HepG2 (cell line): ENCODE results near the gene KRTAP10-10. TPM values are rescaled to one million over a fixed set of nuclear protein-coding genes. Genes with fewer than 3 reads are reported as not detected.

Source experiments
- ATAC-seq: fragments of 200-7000 bp; cut with Tn5 transposase; 3 replicates; pipeline ENCODE4 v1.9.1; 2020; ENCODE audit warnings: mild to moderate bottlenecking, moderate library complexity
- BruUV-seq: library from RNA; stranded (reverse); fragments of 400-500 nt; replicated peaks from 2 replicates; lab custom pipeline; 2021; lab: Mats Ljungman, UMichigan
- CTCF ChIA-PET: fragments of 300-600 bp; formaldehyde crosslinking; extraction: SDS; loops from one replicate; lab custom pipeline; 2021; ENCODE audit warnings: low total read pairs, inconsistent platforms, low intra/inter-chr PET ratio; lab: Yijun Ruan, JAX
- POLR2A ChIA-PET: fragments of 350-600 bp; sonication (Branson Sonifier 250); formaldehyde crosslinking; loops from one replicate; lab custom pipeline; 2020; ENCODE audit warnings: antibody characterized with exemption, inconsistent platforms; lab: Yijun Ruan, JAX
- DNase-seq: peaks from one replicate; pipeline ENCODE4 v3.0.0-alpha.2; 2015; ENCODE audit warnings: low spot score
- FAIRE-seq: peaks from 3 replicates; lab custom pipeline; 2011; peaks lifted over from hg19 to GRCh38; lab: Jason Lieb, UNC
- H2AFZ ChIP-seq: one replicate; pipeline ENCODE4 v1.6.1; 2011; ENCODE audit warnings: low read length, inconsistent platforms
- H3K27ac ChIP-seq: fragments of 300-600 bp; 3 replicates; pipeline ENCODE4 v1.8.0; 2011; ENCODE audit warnings: mixed run types, mild to moderate bottlenecking, mixed read lengths, low read length, inconsistent platforms; ENCODE audit not compliant: insufficient read depth; ENCODE audit errors: extremely low read length
- H3K27me3 ChIP-seq, 2 experiments: fragments of 200-600 bp in 1 of 2; 2 replicates in 1 of 2; 3 replicates in 1 of 2; pipeline versions ENCODE4 v1.6.0 to v1.8.0; 2011; ENCODE audit warnings: low read length in 2 of 2, mild to moderate bottlenecking in 2 of 2, moderate library complexity in 2 of 2, inconsistent platforms in 1 of 2; ENCODE audit not compliant: insufficient read depth in 2 of 2, control insufficient read depth in 1 of 2
- H3K36me3 ChIP-seq, 2 experiments: fragments of 200-600 bp in 1 of 2; replicated peaks in 1 of 2; 2 replicates in 1 of 2; 3 replicates in 1 of 2; pipeline versions ENCODE4 v1.5.1 to v1.8.0; 2011; ENCODE audit warnings: low read length in 2 of 2, inconsistent platforms in 1 of 2; ENCODE audit not compliant: insufficient read depth in 2 of 2, control insufficient read depth in 1 of 2
- H3K4me1 ChIP-seq: 2 replicates; pipeline ENCODE4 v1.5.1; 2012; ENCODE audit warnings: low read length, inconsistent platforms; ENCODE audit not compliant: insufficient read depth
- H3K4me2 ChIP-seq: 2 replicates; pipeline ENCODE4 v1.6.0; 2011; ENCODE audit warnings: low read depth, low read length, inconsistent platforms
- H3K4me3 ChIP-seq, 3 experiments: fragments of 200-600 bp in 1 of 3; sonication (generic), shearing (Covaris generic) in 1 of 3; replicated peaks in 1 of 3; 2 replicates each; pipeline ENCODE4 v1.5.1; 2011 to 2016; ENCODE audit warnings: low read length in 3 of 3, inconsistent platforms in 2 of 3, low read depth in 2 of 3, mild to moderate bottlenecking in 2 of 3, control low read depth in 1 of 3, mixed read lengths in 1 of 3; ENCODE audit not compliant: insufficient read depth in 1 of 3
- H3K79me2 ChIP-seq: one replicate; pipeline ENCODE4 v1.6.1; 2011; ENCODE audit warnings: low read length, inconsistent platforms; ENCODE audit not compliant: insufficient read depth
- H3K9ac ChIP-seq: 2 replicates; pipeline ENCODE4 v1.6.0; 2011; ENCODE audit warnings: mild to moderate bottlenecking, low read depth, low read length, inconsistent platforms; ENCODE audit not compliant: insufficient read depth
- H3K9me3 ChIP-seq: 2 replicates; pipeline ENCODE4 v1.5.1; 2012; ENCODE audit warnings: mild to moderate bottlenecking, low read length
- H4K20me1 ChIP-seq: 2 replicates; pipeline ENCODE4 v1.6.0; 2011; ENCODE audit warnings: inconsistent platforms, mild to moderate bottlenecking, low read length, moderate library complexity; ENCODE audit not compliant: insufficient read depth
- CBX1 ChIP-seq: IDR thresholded peaks from one replicate; pipeline ENCODE4 v1.6.1; 2016; ENCODE audit warnings: antibody characterized with exemption, low read depth
- EZH2 ChIP-seq: conservative IDR thresholded peaks from 2 replicates; pipeline ENCODE4 v1.6.1; 2012; ENCODE audit warnings: mild to moderate bottlenecking, low read depth, low read length, moderate library complexity
- NRL ChIP-seq: sonication (generic); formaldehyde crosslinking; IDR thresholded peaks from 2 replicates; pipeline ENCODE4 v1.5.0; 2020; ENCODE audit warnings: missing genetic modification reagents, mild to moderate bottlenecking, moderate library complexity, borderline replicate concordance
- PPARG ChIP-seq: conservative IDR thresholded peaks from 2 replicates; pipeline ENCODE4 v1.6.1; 2016; ENCODE audit warnings: missing biosample characterization, missing genetic modification reagents
- RBAK ChIP-seq: sonication (generic); formaldehyde crosslinking; IDR thresholded peaks from 2 replicates; pipeline ENCODE4 v1.5.1; 2020; ENCODE audit warnings: mild to moderate bottlenecking, missing genetic modification reagents
- SETDB1 ChIP-seq: sonication (generic); formaldehyde crosslinking; IDR thresholded peaks from 2 replicates; pipeline ENCODE4 v1.5.1; 2020; ENCODE audit warnings: missing genetic modification reagents, mild to moderate bottlenecking, borderline replicate concordance
- ZNF232 ChIP-seq: sonication (generic); formaldehyde crosslinking; IDR thresholded peaks from 2 replicates; pipeline ENCODE4 v1.4.0; 2020; ENCODE audit warnings: missing genetic modification reagents, borderline replicate concordance
- ZNF251 ChIP-seq: sonication (generic); formaldehyde crosslinking; IDR thresholded peaks from 2 replicates; pipeline ENCODE4 v1.9.0; 2021; ENCODE audit warnings: mild to moderate bottlenecking, missing genetic modification reagents
- ZNF430 ChIP-seq: sonication (generic); formaldehyde crosslinking; IDR thresholded peaks from 2 replicates; pipeline ENCODE4 v1.9.0; 2021; ENCODE audit warnings: mild to moderate bottlenecking, missing genetic modification reagents
- ZSCAN30 ChIP-seq: sonication (generic); formaldehyde crosslinking; IDR thresholded peaks from 2 replicates; pipeline ENCODE4 v1.5.0; 2020; ENCODE audit warnings: mild to moderate bottlenecking, missing genetic modification reagents
- ZSCAN31 ChIP-seq: sonication (generic); formaldehyde crosslinking; IDR thresholded peaks from 2 replicates; pipeline ENCODE4 v1.5.0; 2020; ENCODE audit warnings: low read depth, mild to moderate bottlenecking, missing genetic modification reagents
- WGBS: methylation state at CpG from one replicate; pipeline ENCODE4 v1.1.6; 2017; ENCODE audit warnings: low lambda C conversion rate; 5-methylcytosine and 5-hydroxymethylcytosine counted together
- in situ Hi-C: cut with HindIII; loops from 2 replicates; pipeline ENCODE4 v1.10.0; 2017; ENCODE audit warnings: low pct_unique_long_range_greater_than_20kb; ENCODE audit not compliant: extremely low pct_ligation_motif_present
- intact Hi-C: fragments of 100-400 bp; cut with micrococcal nuclease; formaldehyde crosslinking; loops from one replicate; pipeline ENCODE4 v1.10.0; 2022; ENCODE audit not compliant: unreplicated experiment
- polyA plus RNA-seq, 8 experiments: library from polyadenylated mRNA; depleted of rRNA in 3 of 8; stranded (reverse) in 7 of 8; unstranded in 1 of 8; fragments of >200 nt; fragmentation: Illumina TruSeq in 4 of 8; extraction: Trizol in 4 of 8; gene quantifications; 2 replicates each; pipeline versions ENCODE4 v1.2.1 to v1.2.3, GENCODE V29; 2011 to 2016; ENCODE audit warnings: low read depth in 4 of 8, missing spikeins in 1 of 8, mixed read lengths in 1 of 8; ENCODE audit not compliant: insufficient read depth in 1 of 8
- total RNA-seq, 5 experiments: library from RNA; depleted of rRNA; stranded (reverse); fragments of >200 nt; fragmentation: Illumina TruSeq; extraction: Trizol; gene quantifications; 2 replicates each; pipeline ENCODE4 v1.2.3, GENCODE V29; 2016; ENCODE audit warnings: low read depth in 1 of 5
- TF ChIP-seq, protein P1 (sequence below): sonication (generic); formaldehyde crosslinking; IDR thresholded peaks from 2 replicates; pipeline ENCODE4 v1.5.1; 2020; ENCODE audit warnings: mild to moderate bottlenecking, missing genetic modification reagents, borderline replicate concordance

Gene KRTAP10-10
- total and polyA plus RNA-seq, 2 of the 13 experiments (the other 11 are each of a cell fraction or from before 2014, with no cell fraction given), result not detected

DNA sequence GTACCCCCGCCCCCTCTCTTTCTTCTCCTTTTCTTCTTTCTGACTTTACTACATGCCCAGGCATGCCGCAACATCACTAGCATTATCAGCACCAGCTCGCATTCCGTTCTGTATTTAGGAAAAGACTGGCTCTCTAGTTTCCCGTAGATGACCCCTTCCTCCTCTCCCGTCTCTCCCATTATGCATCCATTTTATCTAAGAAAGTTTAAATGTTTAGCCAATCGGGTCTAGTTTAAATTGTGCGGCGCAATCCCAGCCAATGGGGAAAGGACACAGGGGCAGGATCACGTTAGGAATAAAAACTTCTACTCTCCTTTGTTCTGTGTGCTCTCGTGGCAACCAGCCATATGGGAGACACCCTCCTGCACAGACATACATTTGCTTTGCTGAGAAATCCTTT, 39.1 kb upstream of the KRTAP10-10 start (continued):
- TF ChIP-seq NRL (CRISPR knock-in tag) (no peak), SETDB1 (CRISPR knock-in tag) (no peak), RBAK (no peak), ZNF251 (CRISPR knock-in tag) (no peak), ZNF232 (CRISPR knock-in tag) (no peak)

DNA sequence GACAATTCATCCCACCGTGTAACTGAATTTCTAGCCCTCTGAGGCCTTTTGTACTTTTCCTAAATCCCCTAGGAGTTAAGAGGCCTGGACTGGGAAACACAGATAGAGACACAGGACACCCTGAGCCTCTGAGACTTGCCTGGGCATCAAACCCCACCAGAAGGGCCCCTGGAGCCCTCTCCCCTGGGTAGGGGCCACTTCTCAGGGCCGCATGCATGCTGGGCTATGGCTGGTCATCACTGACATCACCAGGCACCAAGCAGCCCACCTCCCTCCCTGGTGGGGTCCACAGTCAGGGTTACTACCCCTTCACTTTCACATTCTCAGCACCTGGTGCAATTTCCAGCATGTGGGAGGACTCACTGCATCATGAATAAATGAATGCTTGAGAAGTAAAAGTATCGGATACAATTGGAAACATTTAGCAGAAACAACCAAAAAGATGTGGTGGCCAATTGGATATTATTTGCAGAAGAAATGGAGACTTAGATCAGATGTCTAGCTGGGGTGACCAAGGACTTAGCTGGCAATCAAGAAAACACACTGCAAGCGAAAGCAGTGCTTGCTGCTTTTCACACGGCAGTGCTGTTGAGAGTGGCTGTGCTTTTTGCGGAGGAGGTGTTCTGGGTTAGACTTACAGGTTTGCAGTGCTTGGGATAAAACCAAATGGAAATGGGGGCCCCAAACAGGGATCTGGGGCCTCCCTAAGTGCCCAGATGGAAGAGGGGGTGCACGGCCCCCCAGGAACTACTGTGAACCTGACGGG, 37.7 kb upstream of the KRTAP10-10 start:
- no TSS peak for BruUV-seq
- peaks cover 0 to 1% of the 10 kb centered on the region in 2 experiments; a peak in 1 of 5 replicates for H3K27me3 ChIP-seq
- FAIRE-seq, result no peak

More for the DNA sequence above, 37.7 kb upstream of the KRTAP10-10 start:
- Histone ChIP-seq H3K9me3 (no peaks in the 10 kb centered on the region), H4K20me1 (no peaks in the 10 kb centered on the region), H3K9ac (no peak overlapping the region)
- no peak for ATAC-seq
- WGBS, result 79% methylated on average over 6 of the region's 8 CpGs
- no peak for TF ChIP-seq PPARG (CRISPR knock-in tag)
- no peak for TF ChIP-seq ZNF430 (CRISPR knock-in tag)
- TF ChIP-seq ZSCAN31 (CRISPR knock-in tag), result no peak
- TF ChIP-seq ZSCAN30 (CRISPR knock-in tag), result no peak
- no peak for TF ChIP-seq CBX1
- TF ChIP-seq, protein P1, sequence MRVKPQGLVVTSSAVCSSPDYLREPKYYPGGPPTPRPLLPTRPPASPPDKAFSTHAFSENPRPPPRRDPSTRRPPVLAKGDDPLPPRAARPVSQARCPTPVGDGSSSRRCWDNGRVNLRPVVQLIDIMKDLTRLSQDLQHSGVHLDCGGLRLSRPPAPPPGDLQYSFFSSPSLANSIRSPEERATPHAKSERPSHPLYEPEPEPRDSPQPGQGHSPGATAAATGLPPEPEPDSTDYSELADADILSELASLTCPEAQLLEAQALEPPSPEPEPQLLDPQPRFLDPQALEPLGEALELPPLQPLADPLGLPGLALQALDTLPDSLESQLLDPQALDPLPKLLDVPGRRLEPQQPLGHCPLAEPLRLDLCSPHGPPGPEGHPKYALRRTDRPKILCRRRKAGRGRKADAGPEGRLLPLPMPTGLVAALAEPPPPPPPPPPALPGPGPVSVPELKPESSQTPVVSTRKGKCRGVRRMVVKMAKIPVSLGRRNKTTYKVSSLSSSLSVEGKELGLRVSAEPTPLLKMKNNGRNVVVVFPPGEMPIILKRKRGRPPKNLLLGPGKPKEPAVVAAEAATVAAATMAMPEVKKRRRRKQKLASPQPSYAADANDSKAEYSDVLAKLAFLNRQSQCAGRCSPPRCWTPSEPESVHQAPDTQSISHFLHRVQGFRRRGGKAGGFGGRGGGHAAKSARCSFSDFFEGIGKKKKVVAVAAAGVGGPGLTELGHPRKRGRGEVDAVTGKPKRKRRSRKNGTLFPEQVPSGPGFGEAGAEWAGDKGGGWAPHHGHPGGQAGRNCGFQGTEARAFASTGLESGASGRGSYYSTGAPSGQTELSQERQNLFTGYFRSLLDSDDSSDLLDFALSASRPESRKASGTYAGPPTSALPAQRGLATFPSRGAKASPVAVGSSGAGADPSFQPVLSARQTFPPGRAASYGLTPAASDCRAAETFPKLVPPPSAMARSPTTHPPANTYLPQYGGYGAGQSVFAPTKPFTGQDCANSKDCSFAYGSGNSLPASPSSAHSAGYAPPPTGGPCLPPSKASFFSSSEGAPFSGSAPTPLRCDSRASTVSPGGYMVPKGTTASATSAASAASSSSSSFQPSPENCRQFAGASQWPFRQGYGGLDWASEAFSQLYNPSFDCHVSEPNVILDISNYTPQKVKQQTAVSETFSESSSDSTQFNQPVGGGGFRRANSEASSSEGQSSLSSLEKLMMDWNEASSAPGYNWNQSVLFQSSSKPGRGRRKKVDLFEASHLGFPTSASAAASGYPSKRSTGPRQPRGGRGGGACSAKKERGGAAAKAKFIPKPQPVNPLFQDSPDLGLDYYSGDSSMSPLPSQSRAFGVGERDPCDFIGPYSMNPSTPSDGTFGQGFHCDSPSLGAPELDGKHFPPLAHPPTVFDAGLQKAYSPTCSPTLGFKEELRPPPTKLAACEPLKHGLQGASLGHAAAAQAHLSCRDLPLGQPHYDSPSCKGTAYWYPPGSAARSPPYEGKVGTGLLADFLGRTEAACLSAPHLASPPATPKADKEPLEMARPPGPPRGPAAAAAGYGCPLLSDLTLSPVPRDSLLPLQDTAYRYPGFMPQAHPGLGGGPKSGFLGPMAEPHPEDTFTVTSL (CRISPR knock-in tag), result no peak
- TF ChIP-seq EZH2, result no peak
- TF ChIP-seq, all 625 proteins: peak for 0
- no peaks in the 10 kb centered on the region for H3K36me3 ChIP-seq
- in situ Hi-C loops, result no loop called here
- no peak overlapping the region for H2AFZ ChIP-seq
- ChIA-PET POLR2A (no interaction called here), CTCF (no interaction called here)
- intact Hi-C loops, result no loop called here
- peaks cover 13% of the 10 kb centered on the region for H3K4me1 ChIP-seq
- H3K4me2 ChIP-seq, result no peak overlapping the region
- H3K4me3 ChIP-seq, result no peak overlapping the region
- no peak for DNase-seq
- no peak overlapping the region for H3K27ac ChIP-seq
- no peaks in the 10 kb centered on the region for H3K79me2 ChIP-seq
